HepG2 (cell line): ENCODE measurements around the gene GDAP2. TPM values are rescaled to one million over a fixed set of nuclear protein-coding genes. Genes with fewer than 3 reads are reported as not detected.

ENCODE experiments used
- ATAC-seq: fragments of 200-7000 bp; cut with Tn5 transposase; 3 replicates; pipeline ENCODE4 v1.9.1; 2020; ENCODE audit warnings: mild to moderate bottlenecking, moderate library complexity
- BruUV-seq: library from RNA; stranded (reverse); fragments of 400-500 nt; replicated peaks from 2 replicates; lab custom pipeline; 2021; lab: Mats Ljungman, UMichigan
- CTCF ChIA-PET: fragments of 300-600 bp; formaldehyde crosslinking; extraction: SDS; loops from one replicate; lab custom pipeline; 2021; ENCODE audit warnings: low total read pairs, inconsistent platforms, low intra/inter-chr PET ratio; lab: Yijun Ruan, JAX
- POLR2A ChIA-PET: fragments of 350-600 bp; sonication (Branson Sonifier 250); formaldehyde crosslinking; loops from one replicate; lab custom pipeline; 2020; ENCODE audit warnings: antibody characterized with exemption, inconsistent platforms; lab: Yijun Ruan, JAX
- DNase-seq: peaks from one replicate; pipeline ENCODE4 v3.0.0-alpha.2; 2015; ENCODE audit warnings: low spot score
- FAIRE-seq: peaks from 3 replicates; lab custom pipeline; 2011; peaks lifted over from hg19 to GRCh38; lab: Jason Lieb, UNC
- H2AFZ ChIP-seq: one replicate; pipeline ENCODE4 v1.6.1; 2011; ENCODE audit warnings: low read length, inconsistent platforms
- H3K27ac ChIP-seq: fragments of 300-600 bp; 3 replicates; pipeline ENCODE4 v1.8.0; 2011; ENCODE audit warnings: mixed run types, mild to moderate bottlenecking, mixed read lengths, low read length, inconsistent platforms; ENCODE audit not compliant: insufficient read depth; ENCODE audit errors: extremely low read length
- H3K27me3 ChIP-seq, 2 experiments: fragments of 200-600 bp in 1 of 2; 2 replicates in 1 of 2; 3 replicates in 1 of 2; pipeline versions ENCODE4 v1.6.0 to v1.8.0; 2011; ENCODE audit warnings: low read length in 2 of 2, mild to moderate bottlenecking in 2 of 2, moderate library complexity in 2 of 2, inconsistent platforms in 1 of 2; ENCODE audit not compliant: insufficient read depth in 2 of 2, control insufficient read depth in 1 of 2
- H3K36me3 ChIP-seq, 2 experiments: fragments of 200-600 bp in 1 of 2; replicated peaks in 1 of 2; 2 replicates in 1 of 2; 3 replicates in 1 of 2; pipeline versions ENCODE4 v1.5.1 to v1.8.0; 2011; ENCODE audit warnings: low read length in 2 of 2, inconsistent platforms in 1 of 2; ENCODE audit not compliant: insufficient read depth in 2 of 2, control insufficient read depth in 1 of 2
- H3K4me1 ChIP-seq: 2 replicates; pipeline ENCODE4 v1.5.1; 2012; ENCODE audit warnings: low read length, inconsistent platforms; ENCODE audit not compliant: insufficient read depth
- H3K4me2 ChIP-seq: 2 replicates; pipeline ENCODE4 v1.6.0; 2011; ENCODE audit warnings: low read depth, low read length, inconsistent platforms
- H3K4me3 ChIP-seq, 3 experiments: fragments of 200-600 bp in 1 of 3; sonication (generic), shearing (Covaris generic) in 1 of 3; replicated peaks in 1 of 3; 2 replicates each; pipeline ENCODE4 v1.5.1; 2011 to 2016; ENCODE audit warnings: low read length in 3 of 3, inconsistent platforms in 2 of 3, low read depth in 2 of 3, mild to moderate bottlenecking in 2 of 3, control low read depth in 1 of 3, mixed read lengths in 1 of 3; ENCODE audit not compliant: insufficient read depth in 1 of 3
- H3K79me2 ChIP-seq: one replicate; pipeline ENCODE4 v1.6.1; 2011; ENCODE audit warnings: low read length, inconsistent platforms; ENCODE audit not compliant: insufficient read depth
- H3K9ac ChIP-seq: 2 replicates; pipeline ENCODE4 v1.6.0; 2011; ENCODE audit warnings: mild to moderate bottlenecking, low read depth, low read length, inconsistent platforms; ENCODE audit not compliant: insufficient read depth
- H3K9me3 ChIP-seq: 2 replicates; pipeline ENCODE4 v1.5.1; 2012; ENCODE audit warnings: mild to moderate bottlenecking, low read length
- H4K20me1 ChIP-seq: 2 replicates; pipeline ENCODE4 v1.6.0; 2011; ENCODE audit warnings: inconsistent platforms, mild to moderate bottlenecking, low read length, moderate library complexity; ENCODE audit not compliant: insufficient read depth
- CENPBD1 ChIP-seq: sonication (generic); formaldehyde crosslinking; IDR thresholded peaks from 2 replicates; pipeline ENCODE4 v1.8.0; 2022; ENCODE audit warnings: missing genetic modification reagents, low read depth, mild to moderate bottlenecking, borderline replicate concordance
- ESRRA ChIP-seq: sonication (generic); formaldehyde crosslinking; IDR thresholded peaks from 2 replicates; pipeline ENCODE4 v1.5.1; 2020; ENCODE audit warnings: mild to moderate bottlenecking, low read depth, missing genetic modification reagents
- GMEB2 ChIP-seq: IDR thresholded peaks from 2 replicates; pipeline ENCODE4 v1.6.1; 2016; ENCODE audit warnings: missing biosample characterization, missing genetic modification reagents, low read depth
- HINFP ChIP-seq: sonication (generic); formaldehyde crosslinking; IDR thresholded peaks from 2 replicates; pipeline ENCODE4 v1.4.0; 2020; ENCODE audit warnings: low read depth, mild to moderate bottlenecking, missing genetic modification reagents
- MAFF ChIP-seq: IDR thresholded peaks from 2 replicates; pipeline ENCODE4 v1.6.1; 2011; ENCODE audit warnings: low read depth, low read length, improper control_type of control experiment
- MED1 ChIP-seq: sonication (generic); formaldehyde crosslinking; IDR thresholded peaks from 2 replicates; pipeline ENCODE4 v1.4.0; 2020; ENCODE audit warnings: missing genetic modification reagents
- NFYB ChIP-seq: sonication (generic); formaldehyde crosslinking; IDR thresholded peaks from 2 replicates; pipeline ENCODE4 v1.4.0; 2020; ENCODE audit warnings: missing genetic modification reagents
- PRDM10 ChIP-seq: sonication (generic); formaldehyde crosslinking; IDR thresholded peaks from 2 replicates; pipeline ENCODE4 v1.4.0; 2020; ENCODE audit warnings: low read depth, missing genetic modification reagents
- ZNF547 ChIP-seq: sonication (generic); formaldehyde crosslinking; IDR thresholded peaks from 2 replicates; pipeline ENCODE4 v1.5.1; 2020; ENCODE audit warnings: mild to moderate bottlenecking, missing genetic modification reagents
- ZNF691 ChIP-seq: sonication (generic); formaldehyde crosslinking; IDR thresholded peaks from 2 replicates; pipeline ENCODE4 v1.4.0; 2020; ENCODE audit warnings: missing genetic modification reagents, low read depth, mild to moderate bottlenecking, borderline replicate concordance
- ZNF770 ChIP-seq: sonication (generic); formaldehyde crosslinking; IDR thresholded peaks from 2 replicates; pipeline ENCODE4 v1.5.0; 2020; ENCODE audit warnings: mild to moderate bottlenecking, missing genetic modification reagents
- WGBS: methylation state at CpG from one replicate; pipeline ENCODE4 v1.1.6; 2017; ENCODE audit warnings: low lambda C conversion rate; 5-methylcytosine and 5-hydroxymethylcytosine counted together
- in situ Hi-C: cut with HindIII; loops from 2 replicates; pipeline ENCODE4 v1.10.0; 2017; ENCODE audit warnings: low pct_unique_long_range_greater_than_20kb; ENCODE audit not compliant: extremely low pct_ligation_motif_present
- intact Hi-C: fragments of 100-400 bp; cut with micrococcal nuclease; formaldehyde crosslinking; loops from one replicate; pipeline ENCODE4 v1.10.0; 2022; ENCODE audit not compliant: unreplicated experiment
- polyA plus RNA-seq, 8 experiments: library from polyadenylated mRNA; depleted of rRNA in 3 of 8; stranded (reverse) in 7 of 8; unstranded in 1 of 8; fragments of >200 nt; fragmentation: Illumina TruSeq in 4 of 8; extraction: Trizol in 4 of 8; gene quantifications; 2 replicates each; pipeline versions ENCODE4 v1.2.1 to v1.2.3, GENCODE V29; 2011 to 2016; ENCODE audit warnings: low read depth in 4 of 8, missing spikeins in 1 of 8, mixed read lengths in 1 of 8; ENCODE audit not compliant: insufficient read depth in 1 of 8
- total RNA-seq, 5 experiments: library from RNA; depleted of rRNA; stranded (reverse); fragments of >200 nt; fragmentation: Illumina TruSeq; extraction: Trizol; gene quantifications; 2 replicates each; pipeline ENCODE4 v1.2.3, GENCODE V29; 2016; ENCODE audit warnings: low read depth in 1 of 5

Gene GDAP2
- total and polyA plus RNA-seq, 2 of the 13 experiments (the other 11 are each of a cell fraction or from before 2014, with no cell fraction given) = 11.4 to 23.2 TPM

GRCh38 chr1:117824616-117825015 is 104.8 kb downstream of the GDAP2 start (continued):
- no peak for TF ChIP-seq NFYB (CRISPR knock-in tag)
- no peak for TF ChIP-seq ZNF770 (CRISPR knock-in tag)
- TF ChIP-seq GMEB2 = no peak
- TF ChIP-seq ZNF547 (CRISPR knock-in tag) = no peak
- no peak for TF ChIP-seq MAFF
- TF ChIP-seq, all 625 proteins: peak for 0

- no peaks in the 10 kb centered on the region for H3K36me3 ChIP-seq
- ChIA-PET CTCF (no interaction called here), POLR2A (interaction anchor here (0.8 to 1.4 kb wide), 3 partner anchors 25 to 455 kb away, joined by 4 to 9 read pairs (median 4); partner anchors contain the start of genes GDAP2, MAN1A2 and WDR3)
- H3K9ac ChIP-seq = no peak overlapping the region
- H2AFZ ChIP-seq = no peak overlapping the region
- ATAC-seq (peak; percentile 59), DNase-seq (peak; percentile 87), FAIRE-seq (no peak)
- in situ Hi-C loops = no loop called here
- intact Hi-C loops = no loop called here
- 61% methylated on average over 3 of the region's 3 CpGs for WGBS
- peak overlapping the region; percentile 1; the same call in 1 of the 2 replicates for H3K4me2 ChIP-seq
- no peaks in the 10 kb centered on the region for H3K79me2 ChIP-seq
- H4K20me1 ChIP-seq = no peaks in the 10 kb centered on the region
- H3K27ac ChIP-seq = no peak overlapping the region
- H3K4me3 ChIP-seq = no peak overlapping the region
- peaks cover 45% of the 10 kb centered on the region for H3K4me1 ChIP-seq
- no TSS peak for BruUV-seq
- H3K27me3 ChIP-seq = no peaks in the 10 kb centered on the region; a peak in 1 of 5 replicates
- no peaks in the 10 kb centered on the region for H3K9me3 ChIP-seq
- TF ChIP-seq ESRRA (CRISPR knock-in tag) = no peak
- no peak for TF ChIP-seq CENPBD1 (CRISPR knock-in tag)
- no peak for TF ChIP-seq PRDM10 (CRISPR knock-in tag)
- no peak for TF ChIP-seq HINFP (CRISPR knock-in tag)
- TF ChIP-seq MED1 = peak; percentile 76
- peak; percentile 31; the same call in 1 of the 2 replicates for TF ChIP-seq ZNF691 (CRISPR knock-in tag)
These were observed 107.5 kb downstream of the GDAP2 start for GRCh38 chr1:117821774-117822482.
